Ishikawa (cell line): Measurements from ENCODE around the gene BMERB1.

Experiments
- CEBPB ChIP-seq: IDR thresholded peaks from 2 replicates; pipeline ENCODE4 v1.6.1; 2012
- CREB1 ChIP-seq: IDR thresholded peaks from 2 replicates; pipeline ENCODE4 v1.6.1; 2012; ENCODE audit warnings: low read depth
- EGR1 ChIP-seq: IDR thresholded peaks from 2 replicates; pipeline ENCODE4 v1.6.1; 2012
- EP300 ChIP-seq: IDR thresholded peaks from 2 replicates; pipeline ENCODE4 v1.6.1; 2012; ENCODE audit warnings: borderline replicate concordance
- FOXM1 ChIP-seq: IDR thresholded peaks from 2 replicates; pipeline ENCODE4 v1.6.1; 2012; ENCODE audit warnings: low read depth, borderline replicate concordance
- NFIC ChIP-seq: IDR thresholded peaks from 2 replicates; pipeline ENCODE4 v1.6.1; 2012
- RAD21 ChIP-seq: IDR thresholded peaks from 2 replicates; pipeline ENCODE4 v1.6.1; 2012; ENCODE audit warnings: low read depth
- TAF1 ChIP-seq: IDR thresholded peaks from 2 replicates; pipeline ENCODE4 v1.6.1; 2012; ENCODE audit warnings: low read depth, mild to moderate bottlenecking
- TCF12 ChIP-seq: IDR thresholded peaks from 2 replicates; pipeline ENCODE4 v1.6.1; 2012; ENCODE audit warnings: low read depth
- TEAD4 ChIP-seq: IDR thresholded peaks from 2 replicates; pipeline ENCODE4 v1.6.1; 2012
- YY1 ChIP-seq: IDR thresholded peaks from 2 replicates; pipeline ENCODE4 v1.6.1; 2012; ENCODE audit warnings: low read depth
- ZBTB7A ChIP-seq: IDR thresholded peaks from 2 replicates; pipeline ENCODE4 v1.6.1; 2012; ENCODE audit warnings: low read depth
- TF ChIP-seq, protein P1 (sequence below): IDR thresholded peaks from 2 replicates; pipeline ENCODE4 v1.6.1; 2012
- TF ChIP-seq, protein P2 (sequence below): IDR thresholded peaks from 2 replicates; pipeline ENCODE4 v1.6.1; 2012; ENCODE audit warnings: low read depth, mild to moderate bottlenecking
- TF ChIP-seq, protein P3 (sequence below): IDR thresholded peaks from 2 replicates; pipeline ENCODE4 v1.6.1; 2012

BMERB1 gene

DNA sequence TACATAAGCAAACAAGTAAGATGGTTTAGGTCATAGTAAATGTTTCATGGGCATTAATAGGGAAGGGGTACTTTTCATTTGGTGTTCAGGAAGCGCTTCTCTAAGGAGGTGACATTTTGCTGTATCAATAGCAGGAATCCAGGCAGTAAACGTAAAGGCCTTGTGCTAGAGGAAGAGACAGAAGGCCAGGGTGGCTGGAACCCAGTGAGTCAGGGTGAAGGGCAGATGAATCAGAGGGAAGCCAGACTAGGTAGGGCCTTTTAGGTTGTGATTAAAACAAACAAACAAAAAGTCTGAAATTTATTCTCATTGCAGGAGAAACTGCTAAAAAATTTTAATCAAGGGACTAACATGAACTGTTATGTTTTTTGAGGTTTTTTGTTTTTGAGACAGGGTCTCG, 6.5 kb downstream of the BMERB1 start:
- TF ChIP-seq CREB1 (no peak), RAD21 (no peak)
- TF ChIP-seq, protein P1, sequence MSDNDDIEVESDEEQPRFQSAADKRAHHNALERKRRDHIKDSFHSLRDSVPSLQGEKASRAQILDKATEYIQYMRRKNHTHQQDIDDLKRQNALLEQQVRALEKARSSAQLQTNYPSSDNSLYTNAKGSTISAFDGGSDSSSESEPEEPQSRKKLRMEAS = no peak

DNA sequence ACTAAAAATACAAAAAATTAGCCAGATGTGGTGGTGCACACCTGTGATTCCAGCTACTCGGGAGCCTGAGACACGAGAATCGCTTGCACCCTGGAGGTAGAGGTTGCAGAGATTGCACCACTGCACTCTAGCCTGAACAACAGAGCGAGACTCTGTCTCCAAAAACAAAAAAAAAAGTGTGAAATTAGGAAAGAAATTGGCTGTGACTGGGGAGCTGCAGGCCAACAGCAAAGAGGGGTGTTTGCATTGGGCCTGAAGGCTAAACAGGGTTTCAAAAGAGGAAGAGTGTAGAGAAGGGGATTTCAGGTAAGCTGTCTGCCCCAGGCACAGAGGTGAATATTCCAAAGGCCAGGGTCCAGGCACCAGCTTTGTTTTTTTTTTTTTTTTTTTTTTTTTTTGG, 9.4 kb downstream of the BMERB1 start:
- no peak for TF ChIP-seq EGR1
- no peak for TF ChIP-seq NFIC
- TF ChIP-seq TCF12 = no peak
- TF ChIP-seq YY1 = no peak
- TF ChIP-seq CREB1 = no peak
- no peak for TF ChIP-seq FOXM1
- TF ChIP-seq, protein P1 = no peak
- TF ChIP-seq EP300 = no peak
- TF ChIP-seq TAF1 = no peak

DNA sequence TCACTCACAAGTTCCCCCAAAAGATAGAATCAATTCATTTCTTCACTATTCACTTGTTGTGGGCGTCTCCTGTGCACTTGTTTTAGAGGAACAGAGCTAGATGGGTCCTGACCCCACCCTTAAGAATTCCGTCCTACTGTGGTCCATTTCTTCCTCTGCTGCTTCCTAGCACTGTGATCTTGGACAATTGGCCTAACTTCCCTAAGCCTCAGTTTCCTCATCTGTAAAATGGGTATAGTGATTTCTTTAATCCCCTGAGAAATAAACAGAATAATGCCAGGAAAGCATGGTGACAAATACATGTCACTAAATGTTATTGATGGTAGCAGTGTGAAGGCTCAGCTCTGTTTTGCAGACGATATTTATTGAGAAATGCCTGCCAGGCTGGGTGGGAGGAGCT, 9.9 kb downstream of the BMERB1 start:
- TF ChIP-seq NFIC (no peak), YY1 (no peak), TAF1 (no peak), ZBTB7A (no peak), TCF12 (no peak), RAD21 (no peak), EP300 (no peak), CREB1 (no peak), TEAD4 (no peak), FOXM1 (no peak), EGR1 (no peak), CEBPB (no peak)
- TF ChIP-seq, protein P1 = no peak
- TF ChIP-seq, protein P2, sequence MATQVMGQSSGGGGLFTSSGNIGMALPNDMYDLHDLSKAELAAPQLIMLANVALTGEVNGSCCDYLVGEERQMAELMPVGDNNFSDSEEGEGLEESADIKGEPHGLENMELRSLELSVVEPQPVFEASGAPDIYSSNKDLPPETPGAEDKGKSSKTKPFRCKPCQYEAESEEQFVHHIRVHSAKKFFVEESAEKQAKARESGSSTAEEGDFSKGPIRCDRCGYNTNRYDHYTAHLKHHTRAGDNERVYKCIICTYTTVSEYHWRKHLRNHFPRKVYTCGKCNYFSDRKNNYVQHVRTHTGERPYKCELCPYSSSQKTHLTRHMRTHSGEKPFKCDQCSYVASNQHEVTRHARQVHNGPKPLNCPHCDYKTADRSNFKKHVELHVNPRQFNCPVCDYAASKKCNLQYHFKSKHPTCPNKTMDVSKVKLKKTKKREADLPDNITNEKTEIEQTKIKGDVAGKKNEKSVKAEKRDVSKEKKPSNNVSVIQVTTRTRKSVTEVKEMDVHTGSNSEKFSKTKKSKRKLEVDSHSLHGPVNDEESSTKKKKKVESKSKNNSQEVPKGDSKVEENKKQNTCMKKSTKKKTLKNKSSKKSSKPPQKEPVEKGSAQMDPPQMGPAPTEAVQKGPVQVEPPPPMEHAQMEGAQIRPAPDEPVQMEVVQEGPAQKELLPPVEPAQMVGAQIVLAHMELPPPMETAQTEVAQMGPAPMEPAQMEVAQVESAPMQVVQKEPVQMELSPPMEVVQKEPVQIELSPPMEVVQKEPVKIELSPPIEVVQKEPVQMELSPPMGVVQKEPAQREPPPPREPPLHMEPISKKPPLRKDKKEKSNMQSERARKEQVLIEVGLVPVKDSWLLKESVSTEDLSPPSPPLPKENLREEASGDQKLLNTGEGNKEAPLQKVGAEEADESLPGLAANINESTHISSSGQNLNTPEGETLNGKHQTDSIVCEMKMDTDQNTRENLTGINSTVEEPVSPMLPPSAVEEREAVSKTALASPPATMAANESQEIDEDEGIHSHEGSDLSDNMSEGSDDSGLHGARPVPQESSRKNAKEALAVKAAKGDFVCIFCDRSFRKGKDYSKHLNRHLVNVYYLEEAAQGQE = no peak
- TF ChIP-seq, protein P3, sequence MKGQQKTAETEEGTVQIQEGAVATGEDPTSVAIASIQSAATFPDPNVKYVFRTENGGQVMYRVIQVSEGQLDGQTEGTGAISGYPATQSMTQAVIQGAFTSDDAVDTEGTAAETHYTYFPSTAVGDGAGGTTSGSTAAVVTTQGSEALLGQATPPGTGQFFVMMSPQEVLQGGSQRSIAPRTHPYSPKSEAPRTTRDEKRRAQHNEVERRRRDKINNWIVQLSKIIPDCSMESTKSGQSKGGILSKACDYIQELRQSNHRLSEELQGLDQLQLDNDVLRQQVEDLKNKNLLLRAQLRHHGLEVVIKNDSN = no peak

DNA sequence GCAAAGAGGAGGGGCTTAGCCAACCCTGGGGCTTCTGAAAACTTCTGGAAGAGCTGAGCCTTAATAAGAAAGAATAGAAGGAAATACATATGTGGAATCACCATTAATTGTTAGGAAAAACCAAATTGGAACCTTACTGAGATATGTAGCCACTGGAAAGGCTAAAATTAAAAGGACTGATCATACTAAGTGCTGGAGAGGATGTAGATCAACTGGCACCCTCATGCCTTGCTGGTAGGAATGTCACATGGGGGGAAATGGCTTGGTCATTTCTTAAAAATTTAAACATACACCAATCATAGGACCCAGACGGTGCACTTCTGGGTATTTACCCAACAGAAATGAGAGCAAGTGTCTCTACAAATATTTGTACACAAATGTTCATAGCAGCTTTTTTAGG, 11.1 kb downstream of the BMERB1 start:
- TF ChIP-seq YY1 = no peak
- no peak for TF ChIP-seq CEBPB
- TF ChIP-seq, protein P1 = no peak
- no peak for TF ChIP-seq TCF12
- TF ChIP-seq FOXM1 = no peak
- no peak for TF ChIP-seq CREB1
- TF ChIP-seq EP300 = no peak
- TF ChIP-seq TEAD4 = no peak
- no peak for TF ChIP-seq NFIC
- TF ChIP-seq TAF1 = no peak
- TF ChIP-seq, protein P2 = no peak
- TF ChIP-seq ZBTB7A = no peak
- TF ChIP-seq RAD21 = no peak
- no peak for TF ChIP-seq EGR1
- TF ChIP-seq, protein P3 = no peak

DNA sequence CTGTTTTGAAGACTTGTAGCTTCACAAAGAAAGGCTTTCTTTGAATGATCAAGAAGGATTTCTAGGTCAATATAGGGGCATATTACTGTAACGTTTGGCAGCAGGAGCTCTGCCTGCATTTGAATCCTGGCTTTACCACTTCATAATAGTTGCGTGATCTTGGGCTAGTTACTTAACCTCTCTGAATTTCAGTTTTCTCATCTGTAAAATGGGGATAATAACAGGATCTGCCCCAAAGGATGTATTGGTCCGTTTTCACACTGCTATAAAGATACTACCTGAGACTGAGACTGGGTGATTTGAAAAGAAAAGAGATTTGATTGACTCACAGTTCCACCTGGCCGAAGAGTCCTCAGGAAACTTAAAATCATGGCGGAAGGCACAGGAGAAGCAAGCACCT, 12.5 kb downstream of the BMERB1 start:
- TF ChIP-seq TAF1 (no peak), CEBPB (no peak), YY1 (no peak), TCF12 (no peak), EGR1 (no peak), RAD21 (no peak), EP300 (no peak), CREB1 (no peak), ZBTB7A (no peak), FOXM1 (no peak), NFIC (no peak), TEAD4 (no peak)
- TF ChIP-seq, protein P1 = no peak
- TF ChIP-seq, protein P3 = no peak
- TF ChIP-seq, protein P2 = no peak
